ENCODE measurements around the gene UACA.

- TF ChIP-seq CTCF (conservative IDR thresholded peaks at IDR 0.05) (no peak), EZH2 (IDR thresholded peaks at IDR 0.05; ENCODE audit: low read depth) (no peak)
Observed at GRCh38 chr15:70633103-70633831, 130.1 kb downstream of the UACA start.

Measured in PC-9 (cell line).